IMR-90 (cell line): Measurements from ENCODE around the gene NR4A2. TPM values are rescaled to one million over a fixed set of nuclear protein-coding genes. Genes with fewer than 3 reads are reported as not detected.

Experiments used
- ATAC-seq: fragments of 200-7000 bp; cut with Tn5 transposase; 2 replicates; pipeline ENCODE4 v1.9.1; 2020; ENCODE audit warnings: low read depth, mild to moderate bottlenecking, moderate library complexity
- BruUV-seq: library from RNA; stranded (reverse); fragments of 400-500 nt; replicated peaks from 2 replicates; lab custom pipeline; 2021; lab: Mats Ljungman, UMichigan
- CTCF ChIA-PET: fragments of 300-600 bp; formaldehyde crosslinking; extraction: SDS; loops from one replicate; lab custom pipeline; 2021; ENCODE audit warnings: antibody characterized with exemption; lab: Yijun Ruan, JAX
- POLR2A ChIA-PET: fragments of 300-600 bp; sonication (Branson Sonifier 250); formaldehyde crosslinking; loops from one replicate; lab custom pipeline; 2022; ENCODE audit warnings: antibody characterized with exemption; ENCODE audit not compliant: unreplicated experiment; lab: Charles Lee
- DNase-seq: peaks from one replicate; pipeline ENCODE4 v3.0.0; 2013
- H2AFZ ChIP-seq: replicated peaks from 2 replicates; pipeline ENCODE3; 2013; ENCODE audit warnings: low read length, mild to moderate bottlenecking; ENCODE audit not compliant: poor library complexity
- H2AK5ac ChIP-seq: 2 replicates; pipeline ENCODE4 v1.6.1; 2013; ENCODE audit warnings: low read depth, low read length, inconsistent platforms
- H2AK9ac ChIP-seq: replicated peaks from 2 replicates; pipeline ENCODE3; 2013; ENCODE audit warnings: mild to moderate bottlenecking, low read depth, low read length, moderate library complexity; ENCODE audit not compliant: poor library complexity
- H2BK120ac ChIP-seq: 2 replicates; pipeline ENCODE4 v1.6.1; 2013; ENCODE audit warnings: low read depth, low read length, inconsistent platforms
- H2BK15ac ChIP-seq: 3 replicates; pipeline ENCODE4 v1.6.1; 2013; ENCODE audit warnings: low read depth, low read length, inconsistent platforms
- H2BK20ac ChIP-seq: 2 replicates; pipeline ENCODE4 v1.6.1; 2013; ENCODE audit warnings: low read depth, mild to moderate bottlenecking, inconsistent platforms, low read length, moderate library complexity
- H2BK5ac ChIP-seq: 2 replicates; pipeline ENCODE4 v1.6.1; 2013; ENCODE audit warnings: mild to moderate bottlenecking, low read depth, low read length, inconsistent platforms; ENCODE audit not compliant: poor library complexity, severe bottlenecking
- H3K14ac ChIP-seq: replicated peaks from 2 replicates; pipeline ENCODE4 v1.6.1; 2013; ENCODE audit warnings: low read depth, low read length, inconsistent platforms
- H3K18ac ChIP-seq: 2 replicates; pipeline ENCODE4 v1.6.1; 2013; ENCODE audit warnings: low read depth, low read length, control low read depth
- H3K23ac ChIP-seq: 2 replicates; pipeline ENCODE4 v1.6.1; 2013; ENCODE audit warnings: low read depth, low read length, inconsistent platforms
- H3K27ac ChIP-seq: 2 replicates; pipeline ENCODE4 v1.5.1; 2013; ENCODE audit warnings: mild to moderate bottlenecking, control low read depth, low read length; ENCODE audit not compliant: insufficient read depth
- H3K27me3 ChIP-seq: 2 replicates; pipeline ENCODE4 v1.6.1; 2013; ENCODE audit warnings: low read length; ENCODE audit not compliant: control insufficient read depth, insufficient read depth
- H3K36me3 ChIP-seq: 2 replicates; pipeline ENCODE4 v1.6.1; 2013; ENCODE audit warnings: low read length, mixed read lengths; ENCODE audit not compliant: control insufficient read depth, insufficient read depth
- H3K4ac ChIP-seq: 2 replicates; pipeline ENCODE4 v1.6.1; 2013; ENCODE audit warnings: low read depth, low read length, inconsistent platforms
- H3K4me1 ChIP-seq: 2 replicates; pipeline ENCODE4 v1.6.1; 2013; ENCODE audit warnings: low read length, mixed read lengths; ENCODE audit not compliant: control insufficient read depth, insufficient read depth
- H3K4me2 ChIP-seq: 2 replicates; pipeline ENCODE4 v1.6.1; 2013; ENCODE audit warnings: low read depth, mild to moderate bottlenecking, control low read depth, low read length, moderate library complexity
- H3K4me3 ChIP-seq: 2 replicates; pipeline ENCODE4 v1.5.1; 2013; ENCODE audit warnings: low read depth, mild to moderate bottlenecking, control low read depth, low read length, moderate library complexity; ENCODE audit not compliant: insufficient read depth
- H3K56ac ChIP-seq: 2 replicates; pipeline ENCODE4 v1.6.1; 2013; ENCODE audit warnings: low read length, inconsistent platforms; ENCODE audit not compliant: insufficient read depth; ENCODE audit errors: extremely low read depth
- H3K79me1 ChIP-seq, 2 experiments: 2 replicates each; pipeline ENCODE4 v1.6.1; 2013; ENCODE audit warnings: low read length in 2 of 2, inconsistent platforms in 1 of 2, low read depth in 1 of 2
- H3K9ac ChIP-seq: 2 replicates; pipeline ENCODE4 v1.6.1; 2013; ENCODE audit warnings: low read depth, low read length, control low read depth
- H3K9me1 ChIP-seq: 2 replicates; pipeline ENCODE4 v1.6.1; 2013; ENCODE audit warnings: low read length, inconsistent platforms; ENCODE audit not compliant: insufficient read depth
- H3K9me3 ChIP-seq: 2 replicates; pipeline ENCODE4 v1.6.1; 2013; ENCODE audit warnings: low read length; ENCODE audit not compliant: control insufficient read depth, insufficient read depth
- H4K20me1 ChIP-seq: 2 replicates; pipeline ENCODE4 v1.6.1; 2013; ENCODE audit warnings: low read length, inconsistent platforms; ENCODE audit not compliant: insufficient read depth
- H4K5ac ChIP-seq: 2 replicates; pipeline ENCODE4 v1.6.1; 2013; ENCODE audit warnings: mild to moderate bottlenecking, low read depth, low read length, control low read depth
- H4K8ac ChIP-seq, 2 experiments: 2 replicates each; pipeline ENCODE4 v1.6.1; 2013; ENCODE audit warnings: low read depth in 2 of 2, low read length in 2 of 2, control low read depth in 1 of 2, inconsistent platforms in 1 of 2
- H4K91ac ChIP-seq: 2 replicates; pipeline ENCODE4 v1.6.1; 2013; ENCODE audit warnings: low read depth, low read length, inconsistent platforms; ENCODE audit not compliant: insufficient read depth
- BHLHE40 ChIP-seq: fragments of 150-350 bp; IDR thresholded peaks from 2 replicates; pipeline ENCODE4 v1.6.1; 2016; ENCODE audit warnings: mild to moderate bottlenecking, low read depth, low read length
- CEBPB ChIP-seq: IDR thresholded peaks from 2 replicates; pipeline ENCODE4 v1.6.1; 2012; ENCODE audit warnings: low read depth, low read length, improper control_type of control experiment
- CHD1 ChIP-seq: IDR thresholded peaks from 2 replicates; pipeline ENCODE4 v1.6.1; 2012; ENCODE audit warnings: low read depth, low read length, improper control_type of control experiment
- MAFK ChIP-seq: IDR thresholded peaks from 2 replicates; pipeline ENCODE4 v1.6.1; 2012; ENCODE audit warnings: low read depth, low read length, improper control_type of control experiment
- MAZ ChIP-seq: IDR thresholded peaks from 2 replicates; pipeline ENCODE4 v1.6.1; 2012; ENCODE audit warnings: low read depth, mild to moderate bottlenecking, low read length, improper control_type of control experiment, moderate library complexity, borderline replicate concordance
- MXI1 ChIP-seq: IDR thresholded peaks from 2 replicates; pipeline ENCODE4 v1.6.1; 2012; ENCODE audit warnings: low read depth, mild to moderate bottlenecking, low read length, moderate library complexity, borderline replicate concordance
- NFE2L2 ChIP-seq: fragments of 150-350 bp; IDR thresholded peaks from 2 replicates; pipeline ENCODE4 v1.6.1; 2016; ENCODE audit warnings: low read depth, mild to moderate bottlenecking, low read length
- POLR2A ChIP-seq: IDR thresholded peaks from 2 replicates; pipeline ENCODE4 v1.6.1; 2012; ENCODE audit warnings: mild to moderate bottlenecking, low read depth, low read length
- RAD21 ChIP-seq: IDR thresholded peaks from 2 replicates; pipeline ENCODE4 v1.6.1; 2012; ENCODE audit warnings: low read length, improper control_type of control experiment
- RCOR1 ChIP-seq: IDR thresholded peaks from 2 replicates; pipeline ENCODE4 v1.6.1; 2012; ENCODE audit warnings: mild to moderate bottlenecking, low read length, improper control_type of control experiment; ENCODE audit not compliant: insufficient replicate concordance
- RFX5 ChIP-seq: IDR thresholded peaks from 2 replicates; pipeline ENCODE4 v1.8.0; 2012; ENCODE audit warnings: low read depth, mild to moderate bottlenecking, low read length, moderate library complexity
- SMC3 ChIP-seq: fragments of 150-350 bp; IDR thresholded peaks from 2 replicates; pipeline ENCODE4 v1.6.1; 2016; ENCODE audit warnings: low read depth, mild to moderate bottlenecking, antibody characterized with exemption, low read length, moderate library complexity
- dilution Hi-C: fragments of 300-500 bp; cut with HindIII; formaldehyde crosslinking; loops from one replicate; pipeline ENCODE4 v1.14.3; 2018; ENCODE audit warnings: low sequenced_read_pairs; ENCODE audit not compliant: unreplicated experiment
- in situ Hi-C: fragments of 300-500 bp; cut with MboI; formaldehyde crosslinking; loops from 3 replicates; pipeline ENCODE4 v1.14.3; 2019; ENCODE audit warnings: low sequenced_read_pairs, inconsistent platforms, mixed read lengths
- intact Hi-C: fragments of 100-400 bp; cut with micrococcal nuclease; formaldehyde crosslinking; loops from 2 replicates; pipeline ENCODE4 v1.10.0; 2022
- polyA plus RNA-seq, 3 experiments: library from polyadenylated mRNA; depleted of rRNA; stranded (reverse); fragments of >200 nt; gene quantifications; 2 replicates each; pipeline ENCODE4 v1.2.3, GENCODE V29; 2012; ENCODE audit warnings: low replicate concordance in 1 of 3
- total RNA-seq: library from RNA; depleted of rRNA; stranded (reverse); fragments of >200 nt; gene quantifications from 2 replicates; pipeline ENCODE4 v1.2.3, GENCODE V29; 2012
- TF ChIP-seq, protein P1 (sequence below): fragments of 150-350 bp; IDR thresholded peaks from 2 replicates; pipeline ENCODE4 v1.6.1; 2016; ENCODE audit warnings: low read depth, mild to moderate bottlenecking, low read length, moderate library complexity, borderline replicate concordance
- TF ChIP-seq, protein P2 (sequence below): fragments of 150-350 bp; IDR thresholded peaks from 2 replicates; pipeline ENCODE4 v1.6.1; 2017; ENCODE audit warnings: mild to moderate bottlenecking, antibody characterized with exemption, low read length, low read depth
- TF ChIP-seq, protein P3 (sequence below): conservative IDR thresholded peaks from 2 replicates; pipeline ENCODE4 v1.5.1; 2012; ENCODE audit warnings: mild to moderate bottlenecking, low read depth, low read length, improper control_type of control experiment

The NR4A2 gene
- total and polyA plus RNA-seq, 2 of the 4 experiments (the other 2 are of a cell fraction): 0.72 to 2.3 TPM

GRCh38 chr2:156379071-156379470, 46.5 kb upstream of the NR4A2 start:
- Histone ChIP-seq H3K18ac (no peak overlapping the region), H4K91ac (no peak overlapping the region), H3K36me3 (no peaks in the 10 kb centered on the region), H3K9ac (no peak overlapping the region), H2BK15ac (no peak overlapping the region), H3K56ac (no peak overlapping the region), H3K4me1 (no peaks in the 10 kb centered on the region), H2BK120ac (no peak overlapping the region), H3K9me1 (no peaks in the 10 kb centered on the region), H3K23ac (no peak overlapping the region), H3K27me3 (peaks cover 6% of the 10 kb centered on the region), H3K79me1 (no peaks in the 10 kb centered on the region), H3K9me3 (no peaks in the 10 kb centered on the region), H4K8ac (no peak overlapping the region), H4K5ac (no peak overlapping the region), H3K27ac (no peak overlapping the region), H2BK5ac (no peak overlapping the region), H2AK9ac (no peak overlapping the region), H2BK20ac (no peak overlapping the region), H3K14ac (no peak overlapping the region), H4K20me1 (no peaks in the 10 kb centered on the region), H2AFZ (no peak overlapping the region), H3K4me2 (no peak overlapping the region), H3K4ac (no peak overlapping the region), H2AK5ac (no peak overlapping the region), H3K4me3 (no peak overlapping the region)
- intact Hi-C loops: no loop called here
- dilution Hi-C loops: no loop called here
- CTCF ChIA-PET: no interaction called here
- DNase-seq (no peak), ATAC-seq (no peak)
- TF ChIP-seq MAZ (no peak), SMC3 (no peak), MXI1 (no peak), CEBPB (no peak), CHD1 (no peak), BHLHE40 (no peak), RAD21 (no peak), NFE2L2 (no peak), POLR2A (no peak), MAFK (no peak), RCOR1 (no peak), RFX5 (no peak)
- TF ChIP-seq, protein P1, sequence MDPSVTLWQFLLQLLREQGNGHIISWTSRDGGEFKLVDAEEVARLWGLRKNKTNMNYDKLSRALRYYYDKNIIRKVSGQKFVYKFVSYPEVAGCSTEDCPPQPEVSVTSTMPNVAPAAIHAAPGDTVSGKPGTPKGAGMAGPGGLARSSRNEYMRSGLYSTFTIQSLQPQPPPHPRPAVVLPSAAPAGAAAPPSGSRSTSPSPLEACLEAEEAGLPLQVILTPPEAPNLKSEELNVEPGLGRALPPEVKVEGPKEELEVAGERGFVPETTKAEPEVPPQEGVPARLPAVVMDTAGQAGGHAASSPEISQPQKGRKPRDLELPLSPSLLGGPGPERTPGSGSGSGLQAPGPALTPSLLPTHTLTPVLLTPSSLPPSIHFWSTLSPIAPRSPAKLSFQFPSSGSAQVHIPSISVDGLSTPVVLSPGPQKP: no peak
- TF ChIP-seq, protein P2, sequence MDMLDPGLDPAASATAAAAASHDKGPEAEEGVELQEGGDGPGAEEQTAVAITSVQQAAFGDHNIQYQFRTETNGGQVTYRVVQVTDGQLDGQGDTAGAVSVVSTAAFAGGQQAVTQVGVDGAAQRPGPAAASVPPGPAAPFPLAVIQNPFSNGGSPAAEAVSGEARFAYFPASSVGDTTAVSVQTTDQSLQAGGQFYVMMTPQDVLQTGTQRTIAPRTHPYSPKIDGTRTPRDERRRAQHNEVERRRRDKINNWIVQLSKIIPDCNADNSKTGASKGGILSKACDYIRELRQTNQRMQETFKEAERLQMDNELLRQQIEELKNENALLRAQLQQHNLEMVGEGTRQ: no peak
- TF ChIP-seq, protein P3, sequence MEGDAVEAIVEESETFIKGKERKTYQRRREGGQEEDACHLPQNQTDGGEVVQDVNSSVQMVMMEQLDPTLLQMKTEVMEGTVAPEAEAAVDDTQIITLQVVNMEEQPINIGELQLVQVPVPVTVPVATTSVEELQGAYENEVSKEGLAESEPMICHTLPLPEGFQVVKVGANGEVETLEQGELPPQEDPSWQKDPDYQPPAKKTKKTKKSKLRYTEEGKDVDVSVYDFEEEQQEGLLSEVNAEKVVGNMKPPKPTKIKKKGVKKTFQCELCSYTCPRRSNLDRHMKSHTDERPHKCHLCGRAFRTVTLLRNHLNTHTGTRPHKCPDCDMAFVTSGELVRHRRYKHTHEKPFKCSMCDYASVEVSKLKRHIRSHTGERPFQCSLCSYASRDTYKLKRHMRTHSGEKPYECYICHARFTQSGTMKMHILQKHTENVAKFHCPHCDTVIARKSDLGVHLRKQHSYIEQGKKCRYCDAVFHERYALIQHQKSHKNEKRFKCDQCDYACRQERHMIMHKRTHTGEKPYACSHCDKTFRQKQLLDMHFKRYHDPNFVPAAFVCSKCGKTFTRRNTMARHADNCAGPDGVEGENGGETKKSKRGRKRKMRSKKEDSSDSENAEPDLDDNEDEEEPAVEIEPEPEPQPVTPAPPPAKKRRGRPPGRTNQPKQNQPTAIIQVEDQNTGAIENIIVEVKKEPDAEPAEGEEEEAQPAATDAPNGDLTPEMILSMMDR: no peak
- BruUV-seq: no TSS peak
- in situ Hi-C loops: no loop called here
- POLR2A ChIA-PET: no interaction called here
